Stimulated activated CD8-positive, alpha-beta memory T cell treated with anti-CD3 and anti-CD28 coated beads, Interleukin-15, amount 100 ng/mL, for 1 hour (primary cell): ENCODE data around the gene ATXN10.

Experiments used
- DNase-seq: peaks from one replicate; pipeline ENCODE4 v3.0.0-alpha.2; 2020; ENCODE audit warnings: low read depth

The ATXN10 gene

DNA sequence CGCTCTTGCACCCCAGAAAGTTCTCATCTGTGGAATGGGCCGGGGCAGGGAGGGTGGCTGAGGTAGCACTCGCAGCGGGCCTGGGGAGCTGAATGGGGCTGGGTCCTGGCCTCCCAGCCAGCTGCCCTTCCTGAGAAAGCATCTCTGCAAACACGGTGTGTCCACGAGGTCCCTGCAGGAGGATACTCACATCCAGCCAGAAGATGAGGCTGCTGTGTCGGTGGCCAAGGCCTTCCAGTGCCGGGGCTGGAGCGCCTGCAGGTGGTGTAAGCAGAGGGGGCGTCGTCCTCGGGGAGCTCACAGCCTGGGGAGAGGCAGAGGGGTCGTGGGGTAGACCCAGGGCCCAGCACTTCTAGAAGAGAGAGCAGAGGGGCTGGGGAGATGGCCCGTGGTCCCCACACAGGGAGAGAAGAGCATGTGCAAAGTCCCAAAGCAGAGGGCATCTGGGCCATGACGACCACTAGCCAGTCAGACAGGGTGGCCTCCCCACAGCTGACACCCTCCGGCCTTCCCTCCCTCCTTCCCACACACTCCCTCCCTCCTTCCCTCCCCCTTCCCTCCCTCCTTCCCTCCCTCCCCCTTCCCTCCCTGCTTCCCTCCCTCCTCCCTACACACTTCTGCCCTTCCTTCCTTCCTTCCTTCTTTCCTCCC lies 207.4 kb downstream of the ATXN10 start:
- DNase-seq = no peak

DNA sequence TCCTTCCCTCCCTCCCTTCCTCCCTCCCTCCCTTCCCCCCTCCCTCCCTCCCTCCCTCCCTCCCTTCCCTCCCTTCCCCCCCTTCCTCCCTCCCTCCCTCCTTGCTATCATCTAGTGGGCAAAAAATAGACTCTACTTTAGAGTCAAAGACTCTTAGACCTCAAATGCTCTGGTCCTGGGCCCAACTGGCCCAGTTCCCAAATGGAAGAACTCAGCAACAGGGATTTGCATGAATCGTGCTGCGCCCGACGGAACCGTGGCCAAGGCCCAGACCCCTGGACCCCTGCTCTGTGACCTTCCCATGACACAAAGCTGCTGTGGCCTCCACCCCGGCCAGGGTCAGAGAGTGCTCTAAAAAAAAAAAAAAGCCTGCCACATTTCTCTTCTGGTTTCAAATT lies 207.9 kb downstream of the ATXN10 start:
- no peak for DNase-seq

DNA sequence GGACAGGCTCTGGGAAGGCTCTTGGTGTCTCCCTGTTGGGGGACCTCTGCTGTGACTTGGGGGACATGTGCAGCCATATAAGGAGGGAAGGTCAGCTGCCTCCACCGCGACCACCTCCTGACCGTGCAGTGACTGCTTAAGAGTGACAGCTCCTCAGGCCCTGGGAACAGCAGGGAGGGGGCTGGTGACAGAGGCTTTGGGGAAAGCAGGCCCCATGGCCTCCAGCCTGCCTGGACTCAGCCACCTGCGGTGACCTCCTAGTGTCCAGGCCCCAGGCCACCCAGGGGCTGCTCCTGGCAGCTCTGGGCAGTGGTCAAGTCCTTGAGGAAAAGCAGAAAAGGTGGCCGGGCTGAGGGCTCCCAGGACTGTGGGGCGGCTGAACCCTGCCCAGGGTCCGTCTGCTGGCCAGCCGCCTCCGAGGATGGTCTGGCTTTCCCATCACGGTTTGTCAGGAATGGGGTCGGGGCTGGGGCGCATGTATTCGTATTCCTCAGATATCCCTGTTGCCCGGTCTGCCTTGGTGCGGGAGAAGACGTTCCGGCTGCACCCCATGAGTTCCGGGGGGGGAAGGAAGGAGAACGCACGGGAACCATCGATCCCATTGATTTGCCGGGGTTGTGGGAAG lies 208.6 kb downstream of the ATXN10 start:
- DNase-seq = no peak

DNA sequence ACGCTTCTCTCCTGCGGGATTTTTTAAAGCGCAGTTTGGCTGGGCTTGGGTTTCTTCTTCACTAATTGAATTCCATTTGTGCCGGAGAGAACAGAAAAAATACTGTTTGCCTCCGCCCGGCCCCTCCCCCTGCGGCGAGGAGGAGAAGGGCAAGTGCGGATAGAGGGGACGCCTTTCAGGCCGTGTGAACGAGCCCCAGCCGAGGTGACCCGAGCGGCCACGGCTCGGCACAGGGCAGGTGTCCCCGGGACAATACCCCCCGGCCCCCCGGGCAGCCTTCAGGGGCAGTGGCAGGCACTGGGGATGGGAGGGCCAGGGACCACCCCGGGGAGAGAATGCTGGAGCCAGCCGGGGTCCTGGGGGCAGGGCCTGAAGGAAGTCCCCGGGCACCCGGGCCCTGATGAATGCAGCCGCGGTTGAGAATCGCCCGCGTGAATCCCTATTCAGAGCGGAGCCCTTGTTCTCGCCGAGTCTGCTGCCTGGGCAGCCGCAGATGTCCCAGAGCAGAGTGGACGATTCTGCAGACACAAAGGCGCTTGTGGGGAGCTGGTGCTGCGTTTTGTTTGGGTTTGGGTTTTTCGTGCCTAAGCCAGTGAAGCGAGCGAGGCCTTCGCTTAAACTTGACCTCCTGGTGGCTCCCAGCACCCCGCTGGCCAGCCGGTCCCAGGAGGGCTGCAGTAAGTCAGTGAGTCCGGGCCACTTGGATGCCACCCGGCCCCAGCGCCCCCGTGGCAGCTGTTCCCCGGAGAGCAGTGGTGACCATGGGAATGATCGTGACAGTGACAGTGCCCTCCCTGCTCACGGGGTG lies 209.3 kb downstream of the ATXN10 start:
- DNase-seq = no peak

DNA sequence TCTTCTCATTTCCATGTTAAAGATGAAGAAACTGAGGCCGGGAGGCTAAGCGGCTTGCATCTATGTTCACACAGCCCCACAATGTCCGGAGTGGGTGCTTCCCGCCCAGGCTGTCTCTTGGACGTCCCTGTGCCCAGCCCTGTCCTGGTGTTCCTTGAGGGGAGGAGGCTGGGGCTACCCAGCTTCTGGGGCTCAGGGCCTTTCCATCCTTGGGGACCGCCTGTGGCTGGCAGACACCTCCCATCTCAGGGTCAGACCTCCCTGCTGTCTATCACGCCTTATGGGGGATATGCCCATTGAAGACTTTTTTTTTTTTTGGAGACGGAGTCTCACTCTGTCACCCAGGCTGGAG lies 209.9 kb downstream of the ATXN10 start:
- DNase-seq = no peak

DNA sequence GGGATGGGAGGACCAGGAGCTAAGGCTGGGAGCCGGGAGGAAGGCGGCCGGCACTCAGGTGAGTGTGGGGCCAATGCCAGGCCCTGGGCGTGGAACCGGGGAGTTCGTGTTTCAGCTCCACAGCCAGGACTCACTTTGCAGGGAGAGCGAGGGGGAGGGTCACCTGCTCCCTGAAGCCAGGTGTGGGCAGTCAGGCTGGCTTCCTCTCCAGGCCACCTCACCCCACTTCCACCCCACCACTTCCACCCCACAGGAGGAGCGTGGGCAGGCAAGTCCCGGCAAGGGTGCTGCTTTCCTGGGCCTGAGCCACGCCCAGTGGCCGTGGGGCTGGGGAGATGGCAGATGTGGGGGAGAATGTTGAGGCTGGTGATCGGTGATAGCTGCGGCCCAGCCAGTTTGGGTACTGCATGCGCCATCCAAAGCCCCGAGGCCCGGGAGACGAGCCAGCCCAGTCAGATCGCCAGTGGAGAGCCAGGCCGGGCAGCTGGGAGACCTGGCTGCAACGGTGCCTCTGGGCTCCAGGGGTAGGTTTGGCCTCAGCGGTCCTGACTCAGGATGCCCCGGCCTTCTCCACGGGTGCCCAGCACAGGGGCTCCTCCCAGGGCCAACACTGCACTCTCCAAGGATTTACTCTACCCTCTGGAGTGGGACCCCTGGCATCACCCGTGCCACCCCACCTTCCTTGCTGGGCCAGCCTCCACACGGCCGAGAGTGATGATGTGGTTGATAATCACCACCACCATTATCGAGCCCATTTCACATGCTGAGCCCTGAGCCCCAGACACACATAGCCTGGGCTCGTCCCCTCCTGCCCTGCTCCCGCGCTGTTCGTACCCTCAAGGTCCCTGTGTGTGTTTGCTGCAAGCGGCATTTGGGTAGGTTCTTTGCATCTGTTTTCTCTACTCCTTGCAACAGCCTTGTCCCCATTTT lies 211.5 kb downstream of the ATXN10 start:
- DNase-seq = no peak

DNA sequence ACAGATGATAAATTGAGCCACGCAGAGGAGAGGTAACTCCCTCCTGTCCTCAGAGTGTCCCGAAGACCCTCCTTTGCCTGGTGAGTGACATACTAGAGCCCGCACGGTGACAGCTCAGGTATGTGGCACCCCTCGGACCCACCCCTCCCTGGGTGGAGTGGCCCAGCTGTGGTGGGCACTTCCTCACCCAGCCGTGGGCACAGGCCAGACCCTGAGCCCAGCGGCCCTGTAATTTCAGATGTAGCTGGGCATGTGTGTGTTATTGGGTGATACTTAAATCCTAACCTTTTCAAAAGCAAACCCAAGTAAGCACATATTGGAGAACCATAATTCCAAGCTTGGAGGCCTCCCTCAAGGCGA lies 212.2 kb downstream of the ATXN10 start:
- DNase-seq = no peak

DNA sequence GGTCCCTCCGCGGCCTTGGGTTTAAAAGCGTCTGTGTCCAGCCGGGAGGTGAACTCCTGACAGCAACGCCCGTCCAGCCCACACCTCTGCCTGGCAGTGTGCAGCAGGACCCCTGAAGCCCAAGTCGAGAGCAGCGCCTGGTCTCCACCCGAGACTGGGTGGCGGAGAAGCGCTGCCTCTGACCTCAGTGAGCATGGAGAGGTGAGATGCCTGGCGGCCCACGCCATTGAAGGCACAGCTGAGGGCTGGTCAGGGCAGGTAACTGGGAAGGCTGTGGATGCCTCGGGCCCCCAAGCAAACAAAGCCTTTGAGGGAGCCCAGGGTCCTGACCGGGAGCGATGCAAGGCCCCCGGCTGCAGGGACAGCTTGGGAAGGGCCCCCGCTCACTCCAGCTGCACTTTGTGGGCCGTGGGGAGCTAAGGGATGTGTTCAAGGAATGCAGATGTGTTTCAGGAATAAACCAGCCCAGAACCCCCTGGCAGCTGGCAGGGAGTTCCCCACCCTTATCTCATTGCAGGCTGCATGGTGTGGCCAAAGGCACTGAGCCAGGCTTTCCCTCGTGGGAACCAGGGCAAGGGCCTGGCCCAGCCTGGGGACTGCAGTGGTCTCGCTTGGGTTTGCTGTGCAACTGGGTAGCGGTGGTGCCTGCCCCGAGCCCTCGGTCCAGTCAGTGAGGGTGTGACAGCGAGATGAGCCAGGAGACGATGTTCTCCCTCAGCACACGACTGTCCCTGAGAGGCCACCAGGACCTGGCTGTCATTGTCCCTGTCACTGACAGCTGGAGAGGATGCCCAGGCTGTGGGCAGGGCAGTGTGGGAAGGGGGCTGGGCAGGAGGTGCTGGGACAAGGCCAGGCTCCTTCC lies 212.8 kb downstream of the ATXN10 start:
- no peak for DNase-seq

DNA sequence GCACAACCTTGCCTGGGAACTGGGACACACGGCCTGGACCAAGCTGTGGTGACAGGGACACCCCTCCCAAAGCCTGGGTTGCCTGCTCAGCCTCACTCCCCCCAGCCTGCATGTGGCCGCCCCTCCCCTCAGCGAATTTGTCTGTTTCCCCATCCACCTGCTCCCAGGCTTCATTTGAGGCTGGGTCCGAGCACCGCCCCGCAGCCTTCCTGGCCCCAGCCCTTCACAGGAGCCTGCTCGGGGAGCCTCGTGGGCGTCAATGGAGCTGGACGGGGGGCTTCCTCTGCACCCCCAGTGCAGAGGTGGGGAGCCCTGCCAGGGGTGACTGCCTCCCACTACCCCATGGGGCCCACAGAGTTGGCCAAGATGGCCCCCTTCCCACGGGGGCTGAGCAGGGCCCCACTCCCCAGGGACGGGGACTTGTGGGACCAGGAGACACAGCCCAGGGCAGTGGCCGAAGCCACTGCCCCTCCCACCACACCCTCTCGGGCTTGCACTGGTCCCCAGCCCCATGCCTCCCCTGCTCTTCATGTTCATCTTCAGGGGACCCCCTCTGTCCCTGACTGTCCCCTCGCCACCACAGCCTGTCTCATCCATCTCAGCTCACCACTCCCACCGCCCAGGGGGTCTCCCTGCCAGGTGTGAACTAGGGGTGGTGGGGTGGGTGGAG lies 213.7 kb downstream of the ATXN10 start:
- no peak for DNase-seq

DNA sequence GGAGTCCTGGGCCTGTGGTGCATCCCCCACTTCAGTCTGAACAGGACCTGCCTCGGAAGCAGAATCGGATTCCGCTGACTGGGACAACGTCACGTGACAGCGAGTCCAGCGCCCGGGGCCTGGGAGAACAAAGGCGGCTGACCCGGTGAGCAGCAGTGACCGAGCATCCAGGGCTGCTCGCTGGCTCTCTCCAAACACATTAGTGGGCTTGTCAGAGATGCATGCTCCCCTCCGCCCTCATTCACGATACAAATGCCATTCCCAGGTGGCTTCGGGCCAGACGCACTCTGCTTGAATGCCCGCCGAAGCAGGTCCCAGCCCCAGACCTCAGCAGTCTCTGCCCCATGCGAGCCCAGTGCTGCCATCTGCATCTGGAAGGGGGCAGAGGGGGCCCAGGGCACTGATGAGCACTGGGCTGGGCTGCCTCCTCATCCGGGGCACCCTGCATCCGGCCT lies 214.3 kb downstream of the ATXN10 start:
- no peak for DNase-seq

DNA sequence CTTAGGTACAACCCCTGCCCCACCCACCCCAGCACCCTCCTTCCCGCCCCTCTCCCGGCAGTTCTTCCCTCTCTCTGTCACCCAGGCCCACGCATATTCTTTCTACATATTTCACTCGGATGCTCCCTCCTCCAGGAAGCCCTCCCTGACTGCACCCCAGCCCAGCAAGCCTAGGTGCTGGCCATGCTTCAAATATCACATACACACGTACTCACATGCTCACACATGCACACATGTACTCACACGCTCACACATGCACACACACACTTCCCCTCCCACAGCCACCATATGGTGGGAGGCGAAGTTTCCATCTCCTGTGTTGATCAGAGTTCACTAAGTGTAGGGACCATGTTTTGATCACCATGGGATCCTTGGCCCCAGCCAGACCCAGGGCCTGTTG lies 214.9 kb downstream of the ATXN10 start:
- no peak for DNase-seq

DNA sequence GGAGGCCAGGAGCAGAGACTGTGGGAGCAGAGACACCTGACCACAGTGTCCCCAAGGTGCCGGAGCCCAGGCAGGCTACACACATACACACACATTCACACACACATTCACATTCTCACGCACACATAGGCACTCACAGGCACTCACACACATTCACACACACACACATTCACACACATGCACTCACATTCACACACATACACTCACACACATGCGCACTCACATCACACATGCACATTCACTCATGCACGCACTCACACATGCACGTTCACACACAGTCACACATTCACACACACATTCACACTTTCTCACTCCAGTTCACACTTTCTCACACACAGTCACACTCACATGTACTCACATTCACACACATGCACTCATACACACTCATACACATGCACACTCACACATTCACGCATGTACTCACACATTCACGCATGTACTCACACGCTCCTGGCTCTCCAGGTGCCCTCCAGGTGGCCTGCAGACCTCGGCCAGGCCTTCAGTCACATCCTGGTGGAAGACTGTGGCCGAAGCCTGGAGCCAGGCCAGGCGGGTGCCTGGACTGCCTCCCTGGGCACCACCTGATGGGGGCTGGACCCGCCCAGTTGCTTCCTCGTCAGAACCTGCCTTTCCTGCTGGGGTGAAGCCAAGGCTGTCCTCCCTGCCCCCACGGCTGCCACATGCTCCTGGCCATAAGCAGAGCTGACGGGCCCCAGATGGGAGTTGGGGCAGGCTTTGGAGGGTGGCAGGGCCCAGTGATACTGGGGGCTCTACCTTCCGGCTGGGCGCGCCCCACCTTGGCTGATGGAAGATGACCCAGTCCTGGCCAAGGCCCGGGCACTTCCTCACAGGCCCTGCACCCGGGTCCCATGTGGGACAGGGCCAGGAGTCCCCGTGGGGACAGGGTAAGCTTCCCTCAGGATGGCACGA lies 215.8 kb downstream of the ATXN10 start:
- DNase-seq = no peak

DNA sequence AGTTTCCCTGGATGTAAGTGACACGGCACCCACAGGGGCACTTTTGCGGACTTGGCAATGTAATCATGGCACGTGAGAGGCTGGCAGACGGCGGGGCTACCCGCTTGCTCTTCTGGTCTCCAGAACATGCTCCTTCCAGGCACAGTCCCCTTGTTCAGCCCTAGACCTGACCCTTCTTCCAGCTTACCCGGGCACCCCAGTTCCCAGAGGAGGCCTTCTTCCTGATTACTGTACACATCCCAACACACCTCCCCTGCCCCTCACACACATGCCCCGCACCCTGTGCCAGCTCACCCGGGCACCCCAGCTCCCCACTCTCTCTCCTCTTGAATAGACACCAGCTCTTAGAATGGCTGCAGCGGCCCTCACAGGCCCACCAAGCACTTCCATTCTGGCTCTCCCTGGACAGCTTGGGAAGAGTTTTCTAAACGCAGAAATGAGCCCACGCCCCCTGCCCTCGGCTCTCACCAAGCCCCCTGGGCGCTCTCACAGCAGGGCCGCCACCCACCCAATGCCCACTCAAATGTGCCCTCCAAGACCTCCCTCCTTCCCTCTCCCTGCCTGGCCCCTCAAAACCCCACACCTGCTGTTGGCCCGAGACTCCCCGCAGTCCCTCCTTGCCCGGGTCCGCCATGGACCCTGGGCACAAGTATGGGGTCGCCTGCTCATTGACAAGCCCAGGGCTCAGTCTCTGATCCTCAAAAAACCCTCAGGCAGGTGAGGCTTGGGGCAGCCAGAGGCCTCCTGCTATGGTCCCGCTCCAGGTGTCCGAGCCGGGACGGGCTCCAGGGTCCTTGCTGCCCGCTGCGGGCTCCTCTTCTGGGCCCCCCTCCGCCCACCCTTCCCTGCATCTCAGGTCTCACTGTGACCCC lies 216.8 kb downstream of the ATXN10 start:
- no peak for DNase-seq

DNA sequence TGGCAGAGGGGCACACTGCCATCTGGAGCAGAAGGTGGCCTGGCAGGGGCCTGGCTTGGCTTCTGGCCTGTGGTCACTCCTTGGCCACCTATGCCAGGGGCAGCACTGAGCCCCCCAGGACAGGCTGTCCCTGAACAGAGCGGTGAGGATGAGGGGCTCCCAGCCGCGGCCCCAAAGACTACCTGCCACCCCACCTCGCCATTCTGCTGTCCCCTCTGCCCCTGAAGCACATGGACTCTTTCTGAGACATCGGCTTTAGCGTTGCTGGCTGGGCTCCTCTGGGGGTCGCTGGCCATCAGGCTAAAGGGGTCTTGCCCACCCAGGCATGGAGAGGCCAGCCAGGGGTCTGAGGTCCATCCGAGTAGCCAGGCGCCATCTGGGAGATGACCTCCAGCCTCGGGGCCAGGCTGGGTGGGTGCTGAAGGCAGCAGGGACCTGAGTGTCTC lies 217.5 kb downstream of the ATXN10 start:
- DNase-seq = no peak

DNA sequence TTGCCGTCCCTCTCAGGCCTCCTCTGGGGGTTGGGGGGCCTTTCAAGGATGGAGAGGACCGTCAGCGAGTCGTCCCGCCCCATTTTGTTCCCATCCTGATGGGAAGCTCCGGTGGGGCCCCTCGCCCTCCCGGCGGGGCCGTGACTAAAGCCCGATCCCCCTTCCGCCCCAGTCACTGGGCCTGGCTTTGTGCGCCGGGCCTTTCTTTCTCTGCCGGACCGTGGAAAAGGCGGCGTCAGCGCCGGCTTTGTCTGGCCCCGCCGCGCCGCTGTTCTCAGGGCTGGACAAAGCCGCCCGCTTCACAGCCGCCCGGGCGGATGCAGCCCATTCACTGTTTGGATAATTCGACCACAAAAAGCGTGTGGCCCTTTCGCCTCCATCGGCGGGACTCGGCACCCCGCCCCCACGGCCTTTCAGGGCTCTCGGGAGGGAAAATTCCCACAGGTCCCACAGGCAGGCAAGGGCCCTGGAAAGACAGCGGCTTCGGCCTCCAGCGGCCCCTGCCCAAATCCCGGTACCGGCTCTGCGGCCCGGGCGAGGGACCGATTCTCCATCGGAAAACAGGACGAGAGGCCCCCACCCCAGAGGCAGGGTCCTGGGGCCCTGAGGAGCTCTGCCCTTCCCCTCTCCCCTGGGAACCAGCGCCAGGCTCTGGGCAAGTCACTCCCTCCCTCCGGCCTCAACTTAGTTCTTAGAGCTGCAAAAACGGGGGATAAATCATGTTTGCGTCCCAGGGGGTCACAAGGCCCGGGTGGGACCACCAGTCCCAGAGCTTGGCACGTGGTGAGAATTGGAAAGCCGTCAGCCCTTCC lies 218.1 kb downstream of the ATXN10 start:
- no peak for DNase-seq

DNA sequence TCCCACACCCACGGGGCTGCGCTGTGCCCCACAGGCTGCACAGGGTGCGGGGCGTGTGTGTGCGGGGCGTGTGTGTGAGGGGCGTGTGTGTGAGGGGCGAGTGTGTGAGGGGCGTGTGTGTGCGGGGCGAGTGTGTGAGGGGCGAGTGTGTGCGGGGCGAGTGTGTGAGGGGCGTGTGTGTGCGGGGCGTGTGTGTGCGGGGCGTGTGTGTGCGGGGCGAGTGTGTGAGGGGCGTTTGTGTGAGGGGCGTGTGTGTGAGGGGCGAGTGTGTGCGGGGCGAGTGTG lies 218.7 kb downstream of the ATXN10 start:
- no peak for DNase-seq

DNA sequence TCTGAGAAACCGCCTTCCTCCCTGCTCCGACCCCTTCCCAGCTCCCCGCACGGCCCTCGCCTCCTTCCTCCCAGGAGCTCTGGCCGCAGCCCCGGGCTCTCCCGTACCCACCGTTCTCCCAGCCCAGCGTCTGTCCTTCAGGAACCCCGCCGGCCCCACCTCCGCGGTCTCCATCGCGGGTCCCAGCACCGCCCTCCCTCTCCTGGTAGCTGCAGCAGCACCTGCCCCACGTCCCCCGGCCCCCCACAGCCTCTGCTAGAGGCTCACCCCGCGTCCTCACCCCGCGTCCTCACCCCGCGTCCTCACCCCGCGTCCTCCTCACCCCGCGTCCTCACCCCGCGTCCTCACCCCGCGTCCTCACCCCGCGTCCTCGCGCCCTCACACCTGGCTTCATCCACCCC lies 219.4 kb downstream of the ATXN10 start:
- DNase-seq = no peak

DNA sequence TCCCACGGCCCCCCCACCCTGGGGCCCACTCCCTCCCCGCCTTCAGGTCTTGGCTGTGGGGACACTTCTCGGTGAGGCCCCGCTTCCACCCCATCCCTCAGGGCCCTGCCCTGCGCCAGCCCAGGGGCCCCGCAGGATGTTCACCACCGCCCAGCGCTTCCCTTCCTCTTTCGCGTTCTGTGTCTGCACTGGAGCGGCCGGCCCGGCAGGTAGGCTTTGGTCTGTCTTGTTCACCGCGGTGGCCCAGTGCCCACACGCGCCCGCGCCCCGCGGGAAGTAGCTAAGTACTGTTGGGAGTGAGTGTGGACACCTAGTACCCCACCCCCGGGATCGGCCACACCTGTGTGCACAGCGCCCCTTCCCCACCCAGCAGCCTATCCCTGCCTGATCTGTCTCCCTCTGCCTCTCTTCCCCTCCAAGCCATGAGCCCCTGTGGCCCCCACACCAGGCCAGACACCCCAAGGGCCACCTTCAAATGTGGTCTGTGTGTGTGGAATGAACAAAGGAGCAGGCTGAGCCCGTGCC lies 219.9 kb downstream of the ATXN10 start:
- DNase-seq = no peak
